Ishikawa (cell line): Measurements from ENCODE around the gene OR9G1.

Experiments
- CREB1 ChIP-seq: IDR thresholded peaks from 2 replicates; pipeline ENCODE4 v1.6.1; 2012; ENCODE audit warnings: low read depth
- EGR1 ChIP-seq: IDR thresholded peaks from 2 replicates; pipeline ENCODE4 v1.6.1; 2012
- EP300 ChIP-seq: IDR thresholded peaks from 2 replicates; pipeline ENCODE4 v1.6.1; 2012; ENCODE audit warnings: borderline replicate concordance
- FOXM1 ChIP-seq: IDR thresholded peaks from 2 replicates; pipeline ENCODE4 v1.6.1; 2012; ENCODE audit warnings: low read depth, borderline replicate concordance
- NFIC ChIP-seq: IDR thresholded peaks from 2 replicates; pipeline ENCODE4 v1.6.1; 2012
- RAD21 ChIP-seq: IDR thresholded peaks from 2 replicates; pipeline ENCODE4 v1.6.1; 2012; ENCODE audit warnings: low read depth
- TAF1 ChIP-seq: IDR thresholded peaks from 2 replicates; pipeline ENCODE4 v1.6.1; 2012; ENCODE audit warnings: low read depth, mild to moderate bottlenecking
- TEAD4 ChIP-seq: IDR thresholded peaks from 2 replicates; pipeline ENCODE4 v1.6.1; 2012
- YY1 ChIP-seq: IDR thresholded peaks from 2 replicates; pipeline ENCODE4 v1.6.1; 2012; ENCODE audit warnings: low read depth
- ZBTB7A ChIP-seq: IDR thresholded peaks from 2 replicates; pipeline ENCODE4 v1.6.1; 2012; ENCODE audit warnings: low read depth
- TF ChIP-seq, protein P1 (sequence below): IDR thresholded peaks from 2 replicates; pipeline ENCODE4 v1.6.1; 2012; ENCODE audit warnings: low read depth, mild to moderate bottlenecking
- TF ChIP-seq, protein P2 (sequence below): IDR thresholded peaks from 2 replicates; pipeline ENCODE4 v1.6.1; 2012
- TF ChIP-seq, protein P3 (sequence below): IDR thresholded peaks from 2 replicates; pipeline ENCODE4 v1.6.1; 2012

Gene OR9G1

DNA sequence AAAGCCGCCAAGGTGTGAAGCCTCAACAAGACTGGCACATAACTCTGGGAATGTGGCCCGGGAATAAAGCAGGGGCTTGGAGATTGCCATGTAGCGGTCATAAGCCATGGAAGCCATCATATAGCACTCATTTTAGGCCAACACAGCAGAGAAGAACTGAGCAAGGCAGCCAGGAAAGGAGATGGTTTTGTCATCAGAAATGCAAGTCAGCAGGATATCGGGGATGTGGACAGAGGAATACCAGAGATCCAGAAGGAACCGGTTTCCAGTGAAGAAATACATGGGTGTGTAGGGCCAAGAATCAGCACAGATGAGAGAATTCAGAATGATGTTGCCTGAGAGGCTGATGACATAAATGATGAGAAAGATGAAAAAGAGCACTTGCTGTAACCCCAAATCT, 52.6 kb downstream of the OR9G1 start:
- TF ChIP-seq TEAD4 (no peak), FOXM1 (no peak), EGR1 (no peak), NFIC (no peak), EP300 (no peak), RAD21 (no peak), YY1 (no peak), CREB1 (no peak), TAF1 (no peak), ZBTB7A (no peak)
- TF ChIP-seq, protein P1, sequence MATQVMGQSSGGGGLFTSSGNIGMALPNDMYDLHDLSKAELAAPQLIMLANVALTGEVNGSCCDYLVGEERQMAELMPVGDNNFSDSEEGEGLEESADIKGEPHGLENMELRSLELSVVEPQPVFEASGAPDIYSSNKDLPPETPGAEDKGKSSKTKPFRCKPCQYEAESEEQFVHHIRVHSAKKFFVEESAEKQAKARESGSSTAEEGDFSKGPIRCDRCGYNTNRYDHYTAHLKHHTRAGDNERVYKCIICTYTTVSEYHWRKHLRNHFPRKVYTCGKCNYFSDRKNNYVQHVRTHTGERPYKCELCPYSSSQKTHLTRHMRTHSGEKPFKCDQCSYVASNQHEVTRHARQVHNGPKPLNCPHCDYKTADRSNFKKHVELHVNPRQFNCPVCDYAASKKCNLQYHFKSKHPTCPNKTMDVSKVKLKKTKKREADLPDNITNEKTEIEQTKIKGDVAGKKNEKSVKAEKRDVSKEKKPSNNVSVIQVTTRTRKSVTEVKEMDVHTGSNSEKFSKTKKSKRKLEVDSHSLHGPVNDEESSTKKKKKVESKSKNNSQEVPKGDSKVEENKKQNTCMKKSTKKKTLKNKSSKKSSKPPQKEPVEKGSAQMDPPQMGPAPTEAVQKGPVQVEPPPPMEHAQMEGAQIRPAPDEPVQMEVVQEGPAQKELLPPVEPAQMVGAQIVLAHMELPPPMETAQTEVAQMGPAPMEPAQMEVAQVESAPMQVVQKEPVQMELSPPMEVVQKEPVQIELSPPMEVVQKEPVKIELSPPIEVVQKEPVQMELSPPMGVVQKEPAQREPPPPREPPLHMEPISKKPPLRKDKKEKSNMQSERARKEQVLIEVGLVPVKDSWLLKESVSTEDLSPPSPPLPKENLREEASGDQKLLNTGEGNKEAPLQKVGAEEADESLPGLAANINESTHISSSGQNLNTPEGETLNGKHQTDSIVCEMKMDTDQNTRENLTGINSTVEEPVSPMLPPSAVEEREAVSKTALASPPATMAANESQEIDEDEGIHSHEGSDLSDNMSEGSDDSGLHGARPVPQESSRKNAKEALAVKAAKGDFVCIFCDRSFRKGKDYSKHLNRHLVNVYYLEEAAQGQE = no peak
- TF ChIP-seq, protein P2, sequence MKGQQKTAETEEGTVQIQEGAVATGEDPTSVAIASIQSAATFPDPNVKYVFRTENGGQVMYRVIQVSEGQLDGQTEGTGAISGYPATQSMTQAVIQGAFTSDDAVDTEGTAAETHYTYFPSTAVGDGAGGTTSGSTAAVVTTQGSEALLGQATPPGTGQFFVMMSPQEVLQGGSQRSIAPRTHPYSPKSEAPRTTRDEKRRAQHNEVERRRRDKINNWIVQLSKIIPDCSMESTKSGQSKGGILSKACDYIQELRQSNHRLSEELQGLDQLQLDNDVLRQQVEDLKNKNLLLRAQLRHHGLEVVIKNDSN = no peak
- TF ChIP-seq, protein P3, sequence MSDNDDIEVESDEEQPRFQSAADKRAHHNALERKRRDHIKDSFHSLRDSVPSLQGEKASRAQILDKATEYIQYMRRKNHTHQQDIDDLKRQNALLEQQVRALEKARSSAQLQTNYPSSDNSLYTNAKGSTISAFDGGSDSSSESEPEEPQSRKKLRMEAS = no peak
